GM12864 (cell line): Measurements from ENCODE around the gene ELL2.
A peak's percentile ranks its signal among the peaks of the same experiment; 100 is the strongest.

Experiments used
- DNase-seq: peaks from one replicate; pipeline ENCODE4 v3.0.0-alpha.2; 2011; ENCODE audit warnings: low read depth
- H3K4me3 ChIP-seq: 2 replicates; pipeline ENCODE4 v1.5.1; 2011; ENCODE audit warnings: mild to moderate bottlenecking, low read depth, low read length, control low read depth
- CTCF ChIP-seq: IDR thresholded peaks from 2 replicates; pipeline ENCODE4 v1.5.1; 2011; ENCODE audit warnings: low read depth, mild to moderate bottlenecking, moderate library complexity, low read length, control low read depth, inconsistent platforms; ENCODE audit errors: missing control alignments

Gene ELL2

DNA sequence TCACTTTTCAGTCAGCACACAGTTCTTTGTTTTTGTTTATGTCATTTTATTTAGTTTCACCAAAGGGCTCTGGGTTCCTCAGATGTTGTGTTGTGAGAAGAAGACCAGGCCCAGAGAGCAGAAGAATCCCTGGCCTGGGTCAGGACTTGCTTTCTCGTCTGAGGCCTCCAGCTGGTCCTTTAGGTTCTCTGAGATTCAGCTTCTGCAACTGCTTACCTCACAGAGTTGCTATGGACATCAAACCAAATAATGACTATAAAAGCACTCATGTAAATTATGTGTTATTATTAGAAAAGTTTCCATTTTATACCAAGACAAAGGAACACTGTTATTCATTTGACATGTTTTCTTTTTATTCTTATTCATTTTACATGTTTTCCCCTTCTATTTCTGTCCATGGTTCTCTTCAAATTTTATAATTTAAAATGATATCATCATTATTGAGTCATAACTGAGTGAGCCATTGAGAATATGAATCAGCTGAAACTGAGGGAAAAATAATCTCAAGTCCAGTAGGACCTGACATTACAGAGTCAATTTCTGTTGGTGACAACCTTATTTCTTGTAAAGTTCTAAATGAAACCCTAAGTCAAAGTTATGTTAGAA, 95.1 kb downstream of the ELL2 start:
- TF ChIP-seq CTCF: no peak
- H3K4me3 ChIP-seq: no peak overlapping the region
- DNase-seq: no peak

GRCh38 chr5:95864944-95865504, 96.6 kb downstream of the ELL2 start:
- no peak for TF ChIP-seq CTCF
- no peak for DNase-seq
- H3K4me3 ChIP-seq: no peak overlapping the region

GRCh38 chr5:95864456-95864855, 97.2 kb downstream of the ELL2 start:
- H3K4me3 ChIP-seq: no peak overlapping the region
- TF ChIP-seq CTCF: no peak
- no peak for DNase-seq

DNA sequence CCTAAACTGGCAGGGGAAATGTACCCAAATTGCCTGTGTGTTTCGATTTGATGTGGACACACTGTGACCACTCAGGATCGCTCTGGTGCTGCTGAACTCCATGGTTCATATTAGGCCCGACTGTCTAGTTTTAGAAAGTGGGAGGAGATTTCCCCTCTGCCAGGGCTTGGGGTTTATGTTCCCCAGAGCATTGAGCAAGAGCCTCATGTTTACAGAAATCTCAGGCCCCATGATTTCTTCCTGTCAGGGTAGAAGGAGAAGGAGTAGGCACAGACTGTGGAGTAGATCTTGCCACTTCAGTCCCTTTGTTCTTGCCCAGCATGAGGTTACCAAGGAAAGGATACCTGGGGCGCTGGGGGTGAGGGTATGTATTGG, 98.3 kb downstream of the ELL2 start:
- no peak for DNase-seq
- no peak for TF ChIP-seq CTCF

GRCh38 chr5:95862671-95863382, 98.8 kb downstream of the ELL2 start:
- H3K4me3 ChIP-seq: no peak overlapping the region
- no peak for TF ChIP-seq CTCF
- no peak for DNase-seq

More for the DNA sequence above, 98.3 kb downstream of the ELL2 start:
- no peak overlapping the region for H3K4me3 ChIP-seq

GRCh38 chr5:95861864-95862561, 99.6 kb downstream of the ELL2 start:
- H3K4me3 ChIP-seq: no peak overlapping the region
- TF ChIP-seq CTCF: peak; percentile 26
- no peak for DNase-seq
